Endothelial cell of hepatic sinusoid (primary cell): ENCODE results near the gene ACAA2.
"Not testable (repeated sequence)": the region's sequence is repeated elsewhere in the genome, so short reads cannot be mapped to it uniquely, and the experiment has no call there.

Experiments used
- in situ Hi-C: cut with HindIII; loops from 2 replicates; pipeline ENCODE4 v1.10.0; 2017; ENCODE audit warnings: low sequenced_read_pairs

Gene ACAA2

DNA sequence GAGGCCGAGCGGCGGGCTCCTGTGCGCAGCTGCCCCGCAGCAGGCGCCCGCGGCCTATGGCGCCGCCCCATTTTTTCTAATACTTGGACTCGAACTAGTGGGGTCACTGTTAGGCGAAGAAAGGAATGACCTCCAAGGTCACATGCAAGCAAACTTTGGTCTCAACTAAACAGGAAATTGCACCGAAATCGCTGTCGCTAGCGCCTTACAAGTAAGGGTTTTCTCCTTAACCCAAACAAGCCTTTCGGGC, 339 bp downstream of the ACAA2 start:
- in situ Hi-C loops, result no loop called here

DNA sequence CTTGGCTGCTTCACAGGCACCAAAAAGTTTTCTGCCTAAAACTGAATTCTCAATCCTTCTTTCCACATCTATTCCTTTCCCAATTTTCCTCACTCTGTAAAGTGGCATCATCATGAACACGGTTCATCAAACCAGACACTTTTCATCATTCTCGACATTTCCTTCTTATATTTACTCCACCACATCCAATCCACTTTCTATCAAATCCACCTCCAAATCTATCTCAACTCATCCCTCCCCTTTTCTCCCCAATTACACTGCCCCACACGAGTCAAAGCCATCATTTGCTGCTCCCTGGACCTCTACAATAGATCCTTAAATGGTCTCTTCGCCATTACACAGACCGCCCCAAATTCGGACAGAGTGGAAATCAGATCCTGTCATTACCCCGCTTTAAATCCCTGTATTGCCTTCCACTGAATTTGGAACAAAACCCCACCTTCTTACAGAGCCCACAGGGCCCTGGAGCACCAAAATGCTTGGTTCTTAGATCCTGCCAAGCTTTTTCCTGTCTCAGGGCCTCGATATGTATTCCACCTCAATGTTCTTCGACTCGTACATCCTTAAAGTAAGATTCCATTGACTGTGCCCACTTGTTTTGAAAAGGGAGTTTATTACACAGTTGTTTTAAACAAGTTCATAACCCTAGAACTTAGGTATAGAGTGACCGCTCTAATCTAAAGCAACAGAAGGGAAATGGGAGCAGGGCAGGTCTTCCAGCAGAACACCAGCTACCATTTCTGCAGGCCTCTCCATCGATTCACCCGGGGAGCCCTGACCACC, 856 bp downstream of the ACAA2 start:
- in situ Hi-C loops, result no loop called here

DNA sequence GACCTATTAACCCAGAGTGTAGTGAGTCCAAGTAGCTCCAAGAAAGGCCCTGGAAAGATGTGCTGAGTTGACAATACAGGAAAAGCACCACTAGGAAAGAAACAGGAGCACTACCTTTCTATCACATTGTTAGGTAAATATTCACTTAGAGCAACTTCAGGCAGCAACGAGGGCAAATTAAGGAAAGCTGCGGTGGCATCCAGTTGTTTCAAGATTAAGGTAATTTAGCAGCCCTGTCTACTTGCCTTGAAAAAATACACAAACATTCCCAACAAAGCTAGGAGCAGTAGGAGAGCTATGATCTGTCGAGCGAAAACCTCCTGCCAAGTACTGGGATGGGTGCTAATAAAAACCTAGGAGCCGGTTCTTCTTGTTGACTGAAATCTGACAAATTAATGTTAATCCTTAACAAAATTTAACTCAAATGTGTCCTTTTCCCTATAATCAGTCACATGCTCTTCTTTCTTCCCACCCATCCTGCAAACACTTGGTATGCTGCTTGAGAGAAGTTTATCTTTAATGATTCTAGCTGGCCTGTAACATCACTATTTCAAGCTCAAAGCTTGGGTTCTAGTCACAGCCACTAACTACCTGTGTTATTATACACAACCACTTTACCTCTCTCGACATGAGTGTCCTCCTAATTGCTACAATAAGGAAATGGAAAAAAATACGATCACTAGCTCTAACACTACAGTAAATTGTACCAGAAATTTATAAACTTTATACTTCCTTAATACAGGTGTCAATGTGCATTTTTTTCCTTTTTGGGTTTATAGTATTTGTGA, 2.0 kb downstream of the ACAA2 start:
- in situ Hi-C loops, result no loop called here

DNA sequence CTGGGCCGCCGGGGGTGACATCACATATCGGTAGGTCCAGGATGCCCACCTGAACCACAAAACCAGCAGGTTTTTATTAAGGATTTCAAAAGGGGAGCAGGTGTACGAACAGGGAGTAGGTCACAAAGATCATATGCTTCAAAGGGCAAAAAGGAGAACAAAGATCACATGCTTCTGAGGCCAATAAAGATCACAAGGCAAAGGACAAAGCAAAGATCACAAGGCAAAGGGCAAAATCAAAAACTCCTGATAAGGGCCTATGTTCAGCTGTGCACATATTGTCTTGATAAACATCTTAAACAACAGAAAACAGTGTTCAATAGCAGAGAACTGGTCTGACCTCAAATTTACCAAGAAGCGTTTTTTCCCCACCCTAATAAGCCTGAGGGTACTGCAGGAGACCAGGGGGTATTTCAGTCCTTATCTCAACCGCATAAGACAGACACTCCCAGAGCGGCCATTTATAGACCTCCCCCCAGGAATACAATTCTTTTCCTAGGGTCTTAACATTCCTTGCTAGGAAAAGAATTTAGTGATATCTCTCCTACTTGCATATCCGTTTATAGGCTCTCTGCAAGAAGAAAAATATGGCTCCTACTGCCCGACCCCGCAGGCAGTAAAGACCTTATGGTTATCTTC, 4.7 kb downstream of the ACAA2 start:
- in situ Hi-C loops, result not testable (repeated sequence)

DNA sequence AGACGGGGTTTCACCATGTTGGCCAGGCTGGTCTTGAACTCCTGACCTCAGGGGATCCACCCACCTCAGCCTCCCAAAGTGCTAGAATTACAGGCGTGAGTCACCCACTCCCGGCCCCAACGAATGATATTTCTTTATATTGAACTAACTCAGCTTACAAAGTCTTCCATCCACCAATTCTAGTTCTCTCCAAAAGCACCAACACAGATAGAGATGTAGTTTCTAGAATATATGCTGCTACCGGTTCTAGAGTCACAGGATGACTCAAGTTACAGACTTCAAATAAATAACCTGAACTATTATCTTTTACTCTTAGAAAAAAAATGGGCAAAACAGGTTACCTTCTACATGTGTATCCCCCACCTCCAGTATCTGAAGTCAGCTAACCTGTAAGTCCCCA, 9.2 kb downstream of the ACAA2 start:
- in situ Hi-C loops, result no loop called here

DNA sequence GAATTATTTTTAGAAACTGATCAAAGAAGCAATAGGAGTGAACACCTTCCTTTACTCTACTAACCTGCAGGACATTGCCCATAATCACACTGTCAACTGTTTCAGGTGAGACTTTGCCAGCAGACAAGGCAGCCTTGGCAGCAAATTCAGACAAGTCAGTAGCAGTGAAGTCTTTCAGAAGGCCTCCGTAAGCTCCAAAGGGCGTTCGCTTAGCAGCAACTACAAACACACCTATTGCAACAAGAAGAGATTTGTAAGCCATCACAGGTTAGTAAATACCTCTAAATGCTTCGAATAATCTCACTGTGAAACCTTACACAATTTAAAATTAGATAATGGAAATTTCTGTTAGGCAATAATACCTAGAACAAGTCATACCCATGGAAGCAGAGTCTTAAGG, 10.7 kb downstream of the ACAA2 start:
- in situ Hi-C loops, result no loop called here

DNA sequence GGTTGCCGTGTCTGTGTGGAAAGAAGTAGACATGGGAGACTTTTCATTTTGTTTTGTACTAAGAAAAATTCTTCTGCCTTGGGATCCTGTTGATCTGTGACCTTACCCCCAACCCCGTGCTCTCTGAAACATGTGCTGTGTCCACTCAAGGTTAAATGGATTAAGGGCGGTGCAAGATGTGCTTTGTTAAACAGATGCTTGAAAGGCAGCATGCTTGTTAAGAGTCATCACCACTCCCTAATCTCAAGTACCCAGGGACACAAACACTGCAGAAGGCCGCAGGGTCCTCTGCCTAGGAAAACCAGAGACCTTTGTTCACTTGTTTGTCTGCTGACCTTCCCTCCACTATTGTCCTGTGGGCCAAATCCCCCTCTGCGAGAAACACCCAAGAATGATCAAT, 12.8 kb downstream of the ACAA2 start:
- in situ Hi-C loops, result not testable (repeated sequence)

DNA sequence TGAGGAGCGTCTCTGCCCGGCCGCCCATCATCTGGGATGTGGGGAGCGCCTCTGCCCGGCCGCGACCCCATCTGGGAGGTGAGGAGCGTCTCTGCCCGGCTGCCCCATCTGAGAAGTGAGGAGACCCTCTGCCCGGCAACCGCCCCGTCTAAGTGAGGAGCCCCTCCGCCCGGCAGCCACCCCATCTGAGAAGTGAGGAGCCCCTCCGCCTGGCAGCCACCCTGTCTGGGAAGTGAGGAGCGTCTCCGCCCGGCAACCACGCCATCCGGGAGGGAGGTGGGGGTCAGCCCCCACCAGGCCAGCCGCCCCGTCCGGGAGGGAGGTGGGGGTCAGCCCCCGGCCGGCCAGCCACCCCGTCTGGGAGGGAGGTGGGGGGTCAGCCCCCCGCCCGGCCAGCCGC, 13.5 kb downstream of the ACAA2 start:
- in situ Hi-C loops, result not testable (repeated sequence)

DNA sequence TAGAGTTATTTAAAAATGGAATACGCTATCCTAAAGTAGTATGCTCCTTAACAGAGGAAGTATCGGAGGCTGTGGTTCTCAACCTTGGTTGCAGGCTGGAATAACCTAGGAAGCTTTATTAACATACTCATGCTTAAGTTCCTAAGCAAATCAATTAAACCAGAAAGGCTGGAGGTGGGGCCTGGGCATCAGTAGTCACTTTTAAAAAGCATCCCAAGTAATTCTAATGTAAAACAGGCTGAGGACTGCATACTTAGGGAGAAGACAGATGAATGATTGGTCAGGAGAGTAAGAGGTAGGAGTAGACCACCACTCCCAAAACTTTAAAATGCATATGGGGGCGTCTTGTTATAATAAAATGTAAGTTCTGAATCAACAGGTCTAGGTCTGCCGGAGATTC, 15.3 kb downstream of the ACAA2 start:
- in situ Hi-C loops, result no loop called here

DNA sequence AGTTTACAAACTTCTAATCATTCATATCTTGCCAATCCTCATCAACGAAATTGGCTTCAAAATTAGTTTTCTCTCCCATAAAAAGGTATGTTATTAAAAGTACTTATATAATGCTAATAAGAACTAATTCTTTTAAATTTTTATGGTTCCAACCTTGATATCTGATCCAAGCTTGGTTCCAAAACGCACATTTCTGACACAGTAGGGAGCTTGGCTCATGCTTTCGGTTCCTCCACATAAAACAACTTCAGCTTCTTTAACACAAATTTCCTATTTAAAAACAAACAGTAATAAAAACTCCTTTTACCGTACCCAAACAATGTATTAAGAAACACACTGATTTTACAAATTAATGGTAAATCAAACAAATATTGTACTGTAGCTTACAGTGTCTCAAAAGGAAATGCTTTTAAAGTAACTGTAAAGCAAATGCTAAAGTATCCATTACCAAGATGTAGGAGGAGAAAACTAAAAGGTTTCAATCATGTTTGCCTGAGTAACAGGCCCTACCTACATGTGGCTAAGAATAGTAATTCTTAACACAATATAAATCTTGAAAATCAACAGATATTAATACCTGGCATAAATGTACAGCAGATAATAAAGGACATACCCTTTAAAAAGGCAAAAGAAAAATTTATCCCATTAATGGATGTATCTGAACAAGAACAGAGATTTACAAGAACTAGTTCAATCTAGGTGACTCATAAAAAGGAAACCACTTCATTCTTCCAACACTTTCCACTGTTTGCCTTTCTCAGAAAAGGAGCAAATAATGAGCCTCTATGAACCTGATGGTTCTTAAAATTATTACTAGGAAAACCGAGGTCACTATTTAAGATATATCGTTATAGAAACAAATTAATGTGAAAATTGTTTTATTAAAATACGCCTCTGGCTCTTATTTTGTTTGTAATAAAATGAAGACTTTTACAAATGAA, 17.5 kb downstream of the ACAA2 start:
- in situ Hi-C loops, result no loop called here

DNA sequence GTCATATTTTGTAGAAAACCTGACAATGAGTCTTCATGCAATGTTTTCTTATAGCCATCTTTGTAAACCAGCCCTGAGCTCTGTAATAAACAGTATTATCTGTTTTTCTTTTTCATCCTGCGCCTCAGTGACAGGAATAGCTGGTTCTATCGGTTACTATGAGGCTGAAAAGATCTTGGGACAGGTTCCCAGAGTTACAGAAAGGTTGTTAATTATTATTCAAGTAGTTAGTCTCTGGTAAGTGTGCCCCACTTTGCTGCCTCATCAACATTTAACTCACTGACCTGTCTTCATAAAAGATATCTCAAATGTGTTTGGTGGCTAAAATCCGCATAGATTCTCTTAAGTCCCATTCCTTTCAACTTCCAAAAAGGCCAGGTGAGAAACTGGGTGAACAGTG, 18.6 kb downstream of the ACAA2 start:
- in situ Hi-C loops, result no loop called here

DNA sequence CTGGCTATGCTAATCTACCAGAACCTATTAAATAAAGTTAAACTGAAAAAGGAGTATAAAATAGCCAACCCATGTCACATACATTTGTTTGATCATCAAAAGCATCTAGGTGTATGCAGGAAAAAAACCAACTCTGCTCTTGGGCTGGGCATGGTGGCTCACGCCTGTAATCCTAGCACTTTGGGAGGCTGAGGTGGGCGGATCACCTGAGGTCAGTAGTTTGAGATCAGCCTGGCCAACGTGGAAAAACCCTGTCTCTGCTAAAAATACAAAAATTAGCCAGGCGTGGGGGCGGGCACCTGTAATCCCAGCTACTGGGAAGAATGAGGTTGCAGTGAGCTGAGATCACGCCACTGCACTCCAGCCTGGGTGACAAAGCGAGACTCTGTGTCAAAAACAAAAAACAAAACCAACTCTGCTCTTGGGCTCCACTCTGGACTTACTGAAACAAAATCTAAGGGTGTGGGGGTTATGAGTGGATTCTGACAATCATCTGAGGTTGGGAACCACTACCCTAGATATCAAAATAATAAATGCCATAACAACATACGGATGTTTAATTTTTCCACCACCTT, 23.7 kb downstream of the ACAA2 start:
- in situ Hi-C loops, result not testable (repeated sequence)

DNA sequence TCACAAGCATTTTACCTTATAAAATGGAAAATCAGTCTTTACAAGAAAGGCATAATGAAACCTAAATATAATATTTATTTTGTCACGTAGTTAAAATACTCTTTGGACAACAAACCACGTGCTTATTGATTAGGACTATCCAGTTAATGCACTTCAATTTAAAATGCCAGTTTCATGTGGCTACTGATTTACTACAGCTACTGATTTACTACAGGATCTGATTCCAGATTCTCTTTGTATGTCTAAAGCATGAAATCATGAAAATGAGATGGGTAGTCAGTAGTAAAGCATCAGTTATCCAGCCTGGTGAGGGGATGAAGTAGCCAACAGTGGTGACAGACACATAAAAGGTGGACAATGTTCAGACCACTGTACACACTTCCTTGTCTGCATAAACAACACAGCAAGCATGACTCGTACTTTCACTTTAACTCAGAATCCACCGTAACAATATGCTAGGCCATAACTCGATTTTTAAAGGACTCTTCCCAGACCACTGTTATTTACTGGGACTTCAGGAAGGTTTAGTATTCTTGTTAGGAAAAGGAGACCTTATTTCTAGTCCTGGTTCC, 24.9 kb downstream of the ACAA2 start:
- in situ Hi-C loops, result no loop called here

DNA sequence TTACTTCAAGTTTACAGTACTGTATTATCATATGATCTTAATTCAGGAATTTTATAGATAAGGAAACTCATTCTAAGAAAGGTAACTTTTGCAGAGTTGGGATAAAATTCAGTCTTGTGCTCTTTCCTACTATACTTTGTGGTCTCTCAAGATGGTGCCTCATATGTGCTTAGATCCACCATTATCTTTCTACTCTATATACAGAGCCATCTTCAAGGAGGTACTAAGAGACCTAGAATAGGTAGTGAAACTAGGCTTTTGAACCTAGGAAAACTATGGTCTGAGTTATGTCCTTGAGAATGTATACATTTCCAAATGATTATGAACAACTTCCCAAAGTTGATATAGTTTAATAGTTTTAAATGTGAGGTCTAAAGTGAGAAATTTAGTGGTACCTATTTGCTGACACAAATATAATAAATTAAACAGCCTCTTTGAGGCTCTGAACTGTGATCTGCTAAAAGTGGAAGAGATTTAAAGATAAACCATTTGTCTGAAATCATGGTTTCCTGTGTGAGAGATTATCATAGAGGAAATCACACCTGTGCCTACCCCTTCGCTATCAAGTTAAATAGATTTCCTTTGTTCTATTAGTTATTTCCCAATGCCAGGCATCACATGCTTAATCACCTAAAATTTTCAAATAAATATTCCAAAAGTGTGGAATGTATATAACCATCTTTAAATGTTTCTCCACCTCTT, 27.2 kb downstream of the ACAA2 start:
- in situ Hi-C loops, result no loop called here

DNA sequence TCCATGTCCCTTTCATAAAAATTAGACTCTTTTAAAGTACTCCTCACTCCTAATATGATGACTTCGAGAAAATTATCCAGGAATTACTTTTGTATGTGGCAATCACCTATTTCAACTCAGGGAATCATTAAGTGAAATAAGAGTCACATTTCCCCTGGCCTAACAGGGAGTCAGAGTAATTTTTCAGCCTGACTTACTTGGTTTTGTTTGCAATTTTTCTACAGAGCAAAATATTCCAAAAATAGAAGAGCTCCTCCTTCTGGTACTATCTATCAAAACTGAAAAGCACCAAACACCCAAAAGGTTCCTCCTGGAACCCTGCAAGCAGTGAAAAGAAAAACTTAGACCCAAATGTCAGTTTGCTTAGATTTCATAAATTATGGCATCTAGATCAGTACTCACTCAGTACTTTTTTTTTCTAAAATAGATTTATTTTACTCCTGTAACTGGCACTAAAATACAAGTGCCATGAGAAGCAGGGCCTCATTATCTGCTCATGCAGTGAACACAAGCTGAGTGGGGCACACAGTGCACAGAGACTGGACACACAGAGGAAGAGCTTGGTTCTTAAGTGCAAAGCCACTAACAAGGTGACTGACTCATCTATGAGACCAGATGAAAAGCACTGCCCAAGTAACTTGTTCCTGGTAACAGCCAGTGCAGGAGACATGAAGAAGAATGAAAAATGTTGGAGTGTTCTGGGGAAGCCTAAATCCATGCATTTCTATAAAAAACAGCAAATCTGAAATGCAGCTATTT, 28.7 kb downstream of the ACAA2 start:
- in situ Hi-C loops, result no loop called here

DNA sequence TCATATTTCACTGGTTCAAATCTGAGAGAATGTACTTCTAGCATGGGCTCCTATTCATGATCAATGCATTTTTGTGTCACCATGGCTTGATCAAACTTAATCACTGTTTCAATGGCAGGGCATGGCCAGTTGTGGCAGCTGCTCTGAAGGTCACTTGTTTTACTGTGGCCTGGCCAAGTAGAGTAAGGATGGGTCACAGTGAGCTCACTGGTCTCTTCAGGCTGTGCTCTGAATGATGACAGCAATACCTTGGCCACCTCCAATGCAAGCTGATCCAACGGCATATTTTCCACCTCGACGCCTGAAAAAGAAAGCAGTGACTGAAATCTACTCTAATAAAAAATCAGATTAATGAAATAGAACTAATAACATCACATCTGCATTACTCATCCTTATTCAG, 29.7 kb downstream of the ACAA2 start:
- in situ Hi-C loops, result not testable (repeated sequence)

DNA sequence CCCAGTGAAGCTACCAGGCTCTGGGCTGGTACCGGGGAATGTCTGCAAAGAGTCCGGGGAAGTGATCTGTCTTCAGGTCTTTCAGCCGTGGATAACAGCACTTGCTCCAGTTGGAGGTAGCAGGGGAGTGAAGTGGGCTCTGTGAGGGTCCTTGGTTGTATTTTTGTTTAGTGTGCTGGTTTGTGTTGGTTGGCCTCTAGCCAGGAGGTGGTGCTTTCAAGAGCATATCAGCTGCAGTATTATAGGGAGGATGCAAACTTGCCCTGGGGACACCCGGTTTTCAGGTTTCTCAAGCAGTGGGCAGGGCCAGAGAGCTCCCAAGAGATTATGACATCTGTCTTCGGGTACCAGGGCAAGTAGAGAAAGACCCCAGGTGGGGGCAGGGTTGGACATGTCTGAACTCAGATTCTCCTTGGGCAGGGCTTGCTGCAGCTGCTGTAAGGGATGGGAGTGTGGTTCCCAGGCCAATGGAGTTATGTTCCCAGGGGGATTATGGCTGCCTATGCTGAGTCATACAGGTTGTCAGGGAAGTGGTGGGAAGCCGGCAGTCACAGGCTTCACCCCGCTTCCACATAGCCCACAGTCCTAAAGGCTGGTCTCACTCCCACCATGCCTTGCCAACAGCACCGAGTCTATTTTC, 34.4 kb downstream of the ACAA2 start:
- in situ Hi-C loops, result no loop called here

DNA sequence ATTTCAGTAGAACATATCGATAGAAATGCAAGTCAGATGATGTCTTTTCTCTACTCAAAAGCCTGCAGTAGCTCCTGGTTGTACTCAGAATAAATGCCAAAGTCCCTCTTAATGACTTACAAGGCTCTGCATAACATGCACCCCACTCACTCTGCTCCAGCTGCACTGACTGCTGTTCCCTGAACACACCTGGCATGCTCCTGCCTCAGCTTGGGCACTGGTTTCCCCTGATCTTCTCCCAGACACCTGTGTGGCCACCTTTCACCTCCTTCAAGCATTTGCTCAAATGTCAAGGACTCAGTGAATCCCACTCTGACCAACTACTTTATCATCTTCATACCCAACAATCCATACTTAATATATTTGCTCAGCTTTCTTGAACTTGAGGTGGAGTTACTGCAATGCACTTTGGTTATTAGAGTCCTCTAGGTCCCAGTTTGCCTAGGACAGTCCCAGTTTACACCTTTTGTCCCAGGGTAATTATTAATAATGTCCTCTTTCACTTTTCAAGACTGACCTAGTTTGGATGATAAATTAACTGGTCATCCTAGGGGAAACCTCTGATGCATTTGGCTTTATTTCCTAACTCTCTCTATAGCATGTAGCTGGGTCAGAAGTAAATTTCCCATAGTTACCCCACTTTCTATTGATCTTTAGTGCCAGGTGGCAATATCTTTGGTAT, 44.1 kb downstream of the ACAA2 start:
- in situ Hi-C loops, result no loop called here
